Neural cell (in vitro differentiated cells): ENCODE data around the gene CRACDL. TPM values are rescaled to one million over a fixed set of nuclear protein-coding genes. Genes with fewer than 3 reads are reported as not detected.

ENCODE experiments used
- H2AFZ ChIP-seq: fragments of 200-600, 300-800 bp; sonication (generic), shearing (Covaris generic); 2 replicates; pipeline ENCODE4 v1.6.0; 2014; ENCODE audit warnings: low read depth, mild to moderate bottlenecking, antibody characterized with exemption, low read length, moderate library complexity
- H3F3A ChIP-seq: fragments of 200-600 bp; shearing (Covaris generic); 2 replicates; pipeline ENCODE4 v1.6.1; 2016; ENCODE audit warnings: mild to moderate bottlenecking, moderate library complexity, mixed read lengths, antibody characterized with exemption, low read length; ENCODE audit not compliant: insufficient read depth, poor library complexity, severe bottlenecking
- H3K27ac ChIP-seq: fragments of 200-600, 300-800 bp; sonication (generic), shearing (Covaris generic); 2 replicates; pipeline ENCODE4 v1.5.1; 2014; ENCODE audit warnings: mild to moderate bottlenecking, low read length, moderate library complexity
- H3K27me3 ChIP-seq: fragments of 300-800, 200-600 bp; sonication (generic), shearing (Covaris generic); 2 replicates; pipeline ENCODE4 v1.6.0; 2014; ENCODE audit warnings: mild to moderate bottlenecking, low read depth, low read length, moderate library complexity; ENCODE audit not compliant: insufficient read depth
- H3K36me3 ChIP-seq: fragments of 300-800, 200-600 bp; sonication (generic), shearing (Covaris generic); 2 replicates; pipeline ENCODE4 v1.5.1; 2014; ENCODE audit warnings: mild to moderate bottlenecking, antibody characterized with exemption, low read length, moderate library complexity; ENCODE audit not compliant: insufficient read depth
- H3K4me2 ChIP-seq: fragments of 300-800, 200-600 bp; sonication (generic), shearing (Covaris generic); 2 replicates; pipeline ENCODE4 v1.6.0; 2014; ENCODE audit warnings: mild to moderate bottlenecking, low read length
- H3K4me3 ChIP-seq: fragments of 300-800, 200-600 bp; sonication (generic), shearing (Covaris generic); 2 replicates; pipeline ENCODE4 v1.5.1; 2014; ENCODE audit warnings: mild to moderate bottlenecking, low read length, moderate library complexity
- H3K79me2 ChIP-seq: fragments of 200-600 bp; shearing (Covaris generic); replicated peaks from 2 replicates; pipeline ENCODE4 v1.6.0; 2014; ENCODE audit warnings: mild to moderate bottlenecking, low read length, moderate library complexity; ENCODE audit not compliant: insufficient read depth
- H3K9ac ChIP-seq: fragments of 300-800, 200-600 bp; sonication (generic), shearing (Covaris generic); 2 replicates; pipeline ENCODE4 v1.6.1; 2016; ENCODE audit warnings: mild to moderate bottlenecking, low read length, mixed read lengths
- H3K9me2 ChIP-seq: fragments of 200-600 bp; shearing (Covaris generic); 2 replicates; pipeline ENCODE4 v1.6.1; 2016; ENCODE audit warnings: mild to moderate bottlenecking, low read length, mixed read lengths; ENCODE audit not compliant: insufficient read depth
- H3K9me3 ChIP-seq: fragments of 200-600, 300-800 bp; sonication (generic), shearing (Covaris generic); 2 replicates; pipeline ENCODE4 v1.6.1; 2016; ENCODE audit warnings: mild to moderate bottlenecking, mixed run types, low read length, moderate library complexity, mixed read lengths
- H4K20me1 ChIP-seq: fragments of 200-600 bp; shearing (Covaris generic); 2 replicates; pipeline ENCODE4 v1.6.1; 2016; ENCODE audit warnings: mild to moderate bottlenecking, mixed run types; ENCODE audit not compliant: insufficient read depth
- EP300 ChIP-seq: fragments of 450-650 bp; conservative IDR thresholded peaks from 2 replicates; pipeline ENCODE4 v1.6.1; 2014; ENCODE audit warnings: antibody characterized with exemption, mild to moderate bottlenecking, moderate library complexity; ENCODE audit not compliant: poor library complexity, severe bottlenecking
- EZH2 ChIP-seq: fragments of 200-600, 300-800 bp; shearing (Covaris generic), sonication (generic); IDR thresholded peaks from 2 replicates; pipeline ENCODE4 v1.6.1; 2014; ENCODE audit warnings: antibody characterized with exemption, low read length, borderline replicate concordance, mild to moderate bottlenecking; ENCODE audit not compliant: insufficient read depth, poor library complexity, severe bottlenecking
- MXI1 ChIP-seq: fragments of 450-650 bp; conservative IDR thresholded peaks from 2 replicates; pipeline ENCODE4 v1.6.1; 2014; ENCODE audit warnings: antibody characterized with exemption, mild to moderate bottlenecking; ENCODE audit not compliant: poor library complexity, severe bottlenecking
- POLR2AphosphoS5 ChIP-seq: IDR thresholded peaks from 2 replicates; pipeline ENCODE4 v1.6.1; 2012
- RAD21 ChIP-seq: fragments of 450-650 bp; conservative IDR thresholded peaks from 2 replicates; pipeline ENCODE4 v1.6.1; 2014; ENCODE audit warnings: antibody characterized with exemption, mild to moderate bottlenecking, moderate library complexity
- REST ChIP-seq: IDR thresholded peaks from 2 replicates; pipeline ENCODE4 v1.6.1; 2012; ENCODE audit warnings: borderline replicate concordance
- SMC3 ChIP-seq: fragments of 450-650 bp; conservative IDR thresholded peaks from 2 replicates; pipeline ENCODE4 v1.6.1; 2014; ENCODE audit warnings: antibody characterized with exemption, mild to moderate bottlenecking, moderate library complexity; ENCODE audit not compliant: poor library complexity
- TAF1 ChIP-seq: IDR thresholded peaks from 2 replicates; pipeline ENCODE4 v1.6.1; 2012; ENCODE audit warnings: low read depth
- polyA plus RNA-seq: library from polyadenylated mRNA; depleted of rRNA; stranded (reverse); fragments of >200 nt; gene quantifications from 2 replicates; pipeline ENCODE4 v1.2.3, GENCODE V29; 2014
- TF ChIP-seq, protein P1 (sequence below): fragments of 450-650 bp; IDR thresholded peaks from 2 replicates; pipeline ENCODE4 v1.5.1; 2014; ENCODE audit warnings: antibody characterized with exemption, mild to moderate bottlenecking, moderate library complexity; ENCODE audit not compliant: poor library complexity, severe bottlenecking

Gene CRACDL
- polyA plus RNA-seq, 1 donor from 2014 or later = 0.85 TPM

DNA sequence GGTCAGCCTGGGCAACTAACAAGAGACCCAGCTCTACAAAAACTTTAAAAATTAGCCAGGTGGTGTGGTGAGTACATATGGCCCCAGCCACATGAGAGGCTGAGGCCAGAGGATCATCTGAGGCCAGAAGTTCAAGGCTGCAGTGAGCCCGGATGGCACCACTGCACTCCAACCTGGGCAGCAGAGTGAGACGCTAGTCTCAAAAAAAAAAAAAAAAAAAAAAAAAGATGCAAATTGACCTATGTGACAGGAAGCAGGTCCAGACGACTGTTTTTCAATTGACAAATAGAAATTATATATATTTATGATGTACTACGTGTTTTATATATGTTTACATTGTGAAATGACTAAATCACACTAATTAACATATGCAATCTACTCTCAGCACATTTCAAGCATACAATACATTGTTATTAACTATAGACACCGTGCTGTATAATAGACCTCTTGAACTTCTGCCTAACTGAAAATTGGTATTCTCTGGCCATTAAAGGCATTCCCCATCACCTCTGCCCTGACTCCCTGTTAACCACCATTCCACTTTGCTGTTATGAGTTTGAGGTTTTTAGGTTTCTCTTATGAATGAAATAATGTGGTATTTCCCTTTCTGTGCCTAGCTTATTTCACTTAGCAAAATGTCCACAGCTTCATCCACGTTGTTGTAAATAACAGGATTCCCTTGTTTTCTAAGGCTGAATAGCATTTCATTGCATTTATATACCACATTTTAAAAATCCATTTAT, 172.6 kb downstream of the CRACDL start:
- Histone ChIP-seq H3F3A (no peaks in the 10 kb centered on the region), H3K4me3 (no peak overlapping the region), H3K9ac (no peak overlapping the region), H3K27me3 (no peaks in the 10 kb centered on the region), H3K9me2 (no peaks in the 10 kb centered on the region), H3K4me2 (no peak overlapping the region), H3K27ac (no peak overlapping the region), H3K9me3 (no peaks in the 10 kb centered on the region), H2AFZ (no peak overlapping the region), H3K79me2 (no peaks in the 10 kb centered on the region), H4K20me1 (no peaks in the 10 kb centered on the region), H3K36me3 (no peaks in the 10 kb centered on the region)
- TF ChIP-seq RAD21 = no peak
- no peak for TF ChIP-seq TAF1
- no peak for TF ChIP-seq EP300
- TF ChIP-seq, protein P1, sequence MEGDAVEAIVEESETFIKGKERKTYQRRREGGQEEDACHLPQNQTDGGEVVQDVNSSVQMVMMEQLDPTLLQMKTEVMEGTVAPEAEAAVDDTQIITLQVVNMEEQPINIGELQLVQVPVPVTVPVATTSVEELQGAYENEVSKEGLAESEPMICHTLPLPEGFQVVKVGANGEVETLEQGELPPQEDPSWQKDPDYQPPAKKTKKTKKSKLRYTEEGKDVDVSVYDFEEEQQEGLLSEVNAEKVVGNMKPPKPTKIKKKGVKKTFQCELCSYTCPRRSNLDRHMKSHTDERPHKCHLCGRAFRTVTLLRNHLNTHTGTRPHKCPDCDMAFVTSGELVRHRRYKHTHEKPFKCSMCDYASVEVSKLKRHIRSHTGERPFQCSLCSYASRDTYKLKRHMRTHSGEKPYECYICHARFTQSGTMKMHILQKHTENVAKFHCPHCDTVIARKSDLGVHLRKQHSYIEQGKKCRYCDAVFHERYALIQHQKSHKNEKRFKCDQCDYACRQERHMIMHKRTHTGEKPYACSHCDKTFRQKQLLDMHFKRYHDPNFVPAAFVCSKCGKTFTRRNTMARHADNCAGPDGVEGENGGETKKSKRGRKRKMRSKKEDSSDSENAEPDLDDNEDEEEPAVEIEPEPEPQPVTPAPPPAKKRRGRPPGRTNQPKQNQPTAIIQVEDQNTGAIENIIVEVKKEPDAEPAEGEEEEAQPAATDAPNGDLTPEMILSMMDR = no peak
- no peak for TF ChIP-seq SMC3
- TF ChIP-seq REST = no peak
- no peak for TF ChIP-seq EZH2
- TF ChIP-seq POLR2AphosphoS5 = no peak
- TF ChIP-seq MXI1 = no peak

DNA sequence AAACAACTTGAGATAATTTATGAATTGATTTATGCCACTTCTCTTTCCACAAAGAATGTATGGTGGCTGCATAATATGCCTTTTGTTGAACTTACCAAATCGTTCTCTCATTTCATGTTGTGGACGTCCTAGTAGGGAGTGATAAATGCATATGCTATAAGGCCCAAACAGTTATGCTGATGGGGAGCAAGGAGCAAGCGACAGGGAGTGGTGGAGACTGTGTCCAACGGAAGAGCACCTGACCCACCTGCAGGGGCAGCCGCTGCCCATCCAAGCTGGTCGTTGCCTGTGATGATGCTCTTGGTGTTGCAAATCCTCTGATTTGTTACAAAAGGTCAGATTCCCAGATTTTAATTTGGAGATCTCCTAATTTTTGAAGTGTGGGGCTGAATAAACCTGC, 174.1 kb downstream of the CRACDL start:
- H4K20me1 ChIP-seq = no peaks in the 10 kb centered on the region
- no peak overlapping the region for H3K27ac ChIP-seq
- no peak overlapping the region for H2AFZ ChIP-seq
- H3K4me2 ChIP-seq = no peak overlapping the region
- no peak overlapping the region for H3K4me3 ChIP-seq
- no peak overlapping the region for H3K9ac ChIP-seq
- no peaks in the 10 kb centered on the region for H3K9me3 ChIP-seq
- no peaks in the 10 kb centered on the region for H3K27me3 ChIP-seq
- no peaks in the 10 kb centered on the region for H3K36me3 ChIP-seq
- no peak for TF ChIP-seq POLR2AphosphoS5
- no peak for TF ChIP-seq TAF1
- H3K9me2 ChIP-seq = no peaks in the 10 kb centered on the region
- no peaks in the 10 kb centered on the region for H3F3A ChIP-seq
- H3K79me2 ChIP-seq = no peaks in the 10 kb centered on the region
